Activated CD4-positive, alpha-beta T cell treated with anti-CD3 and anti-CD28 coated beads, Interleukin-2, amount 10 ng/mL, durations not matched to agents 7 days and 5 days (primary cell): ENCODE measurements around the gene ARGLU1. TPM values are rescaled to one million over a fixed set of nuclear protein-coding genes. Genes with fewer than 3 reads are reported as not detected.

Experiments
- CTCF ChIA-PET: fragments of 350-600 bp; sonication (Branson Sonifier 250); formaldehyde crosslinking; loops from one replicate; lab custom pipeline; 2021; ENCODE audit warnings: antibody characterized with exemption; lab: Charles Lee
- POLR2A ChIA-PET: fragments of 350-600 bp; sonication (Branson Sonifier 250); formaldehyde crosslinking; loops from one replicate; lab custom pipeline; 2021; ENCODE audit warnings: antibody characterized with exemption; lab: Charles Lee
- DNase-seq: peaks from one replicate; pipeline ENCODE4 v3.0.0-alpha.2; 2020
- H3K27ac Mint-ChIP-seq: one replicate; pipeline ENCODE4 v1.8.0; 2021; ENCODE audit warnings: mild to moderate bottlenecking, moderate library complexity, mixed read lengths
- H3K27me3 Mint-ChIP-seq: one replicate; pipeline ENCODE4 v1.8.0; 2021; ENCODE audit warnings: mixed read lengths
- H3K36me3 Mint-ChIP-seq: one replicate; pipeline ENCODE4 v1.8.0; 2021; ENCODE audit warnings: low read depth, mixed read lengths
- H3K4me1 Mint-ChIP-seq: one replicate; pipeline ENCODE4 v1.8.0; 2021; ENCODE audit warnings: mixed read lengths
- H3K4me3 Mint-ChIP-seq: one replicate; pipeline ENCODE4 v1.8.0; 2021; ENCODE audit warnings: mild to moderate bottlenecking, moderate library complexity, mixed read lengths
- H3K9me3 Mint-ChIP-seq: one replicate; pipeline ENCODE4 v1.8.0; 2021; ENCODE audit warnings: mixed read lengths
- total RNA-seq, 2 experiments: library from RNA; stranded (reverse); gene quantifications; one replicate each; pipeline ENCODE4 v1.2.3, GENCODE V29; 2021

The ARGLU1 gene
- total RNA-seq, 2 experiments from 2014 or later = 119 to 132 TPM

DNA sequence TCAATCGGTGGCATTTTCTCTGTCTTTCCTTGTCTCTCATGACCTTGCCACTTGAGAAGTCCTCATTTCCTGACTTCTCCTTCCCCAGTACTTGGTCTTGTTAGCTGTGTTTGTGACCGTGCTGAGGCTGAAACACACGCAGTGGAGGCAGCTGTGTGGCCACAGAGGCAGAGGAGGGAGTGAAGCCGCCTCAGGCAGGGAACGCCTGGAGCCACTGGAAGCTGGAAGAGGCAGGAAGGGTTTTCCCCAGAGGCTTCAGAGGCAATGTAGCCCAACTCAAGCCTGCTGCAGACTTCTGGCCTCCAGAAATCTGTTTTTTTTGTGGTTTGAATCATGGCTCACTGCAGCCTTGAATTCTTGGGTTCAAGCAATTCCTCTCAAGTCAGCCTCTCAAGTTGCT, 29.2 kb upstream of the ARGLU1 start:
- Mint-ChIP-seq H3K36me3 (no peaks in the 10 kb centered on the region), H3K27me3 (peaks cover 6% of the 10 kb centered on the region), H3K9me3 (no peaks in the 10 kb centered on the region), H3K27ac (no peak overlapping the region), H3K4me3 (no peak overlapping the region), H3K4me1 (peaks cover 5% of the 10 kb centered on the region)
- no peak for DNase-seq
- CTCF ChIA-PET = interaction anchor here (0.6 kb wide), 1 partner anchor 13 kb away, joined by 3 read pairs; no protein-coding TSS in a partner anchor
- POLR2A ChIA-PET = no interaction called here

- DNase-seq = no peak
- no peaks in the 10 kb centered on the region for H3K9me3 Mint-ChIP-seq
- POLR2A ChIA-PET = no interaction called here
- CTCF ChIA-PET = no interaction called here
- H3K36me3 Mint-ChIP-seq = no peaks in the 10 kb centered on the region
- no peak overlapping the region for H3K27ac Mint-ChIP-seq
- H3K4me1 Mint-ChIP-seq = peaks cover 5% of the 10 kb centered on the region
- no peak overlapping the region for H3K4me3 Mint-ChIP-seq
- H3K27me3 Mint-ChIP-seq = peaks cover 8% of the 10 kb centered on the region
These were observed 28.5 kb upstream of the ARGLU1 start for GRCh38 chr13:106596275-106596937.

DNA sequence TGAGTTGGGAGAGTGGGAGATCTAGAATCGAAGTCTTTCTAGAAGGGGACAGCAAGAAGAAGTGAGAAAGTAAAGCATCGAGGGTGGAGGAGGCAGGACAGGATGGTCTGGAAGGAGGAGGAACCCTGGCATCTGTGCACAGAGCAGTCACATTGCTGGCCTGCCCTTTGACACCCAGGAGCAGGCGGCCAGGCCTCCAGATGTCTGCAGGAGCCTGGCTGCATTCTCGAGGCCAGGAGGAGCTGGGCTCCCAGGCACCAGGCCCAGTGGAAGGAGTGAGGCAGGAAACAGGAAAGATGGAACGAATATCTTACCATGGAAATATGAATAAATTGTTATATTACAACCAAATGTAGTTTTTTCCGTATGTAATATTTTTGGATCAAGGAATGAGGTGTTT, 27.7 kb upstream of the ARGLU1 start:
- no peaks in the 10 kb centered on the region for H3K9me3 Mint-ChIP-seq
- CTCF ChIA-PET = no interaction called here
- POLR2A ChIA-PET = no interaction called here
- H3K27ac Mint-ChIP-seq = no peak overlapping the region
- H3K36me3 Mint-ChIP-seq = no peaks in the 10 kb centered on the region
- H3K27me3 Mint-ChIP-seq = peaks cover 8% of the 10 kb centered on the region
- DNase-seq = no peak
- H3K4me3 Mint-ChIP-seq = no peak overlapping the region
- peaks cover 5% of the 10 kb centered on the region for H3K4me1 Mint-ChIP-seq

- POLR2A ChIA-PET = no interaction called here
- CTCF ChIA-PET = no interaction called here
- H3K4me3 Mint-ChIP-seq = no peak overlapping the region
- peaks cover 8% of the 10 kb centered on the region for H3K27me3 Mint-ChIP-seq
- no peaks in the 10 kb centered on the region for H3K9me3 Mint-ChIP-seq
- no peak overlapping the region for H3K27ac Mint-ChIP-seq
- H3K36me3 Mint-ChIP-seq = no peaks in the 10 kb centered on the region
- H3K4me1 Mint-ChIP-seq = no peaks in the 10 kb centered on the region
- DNase-seq = no peak
These were observed 27.0 kb upstream of the ARGLU1 start for GRCh38 chr13:106594980-106595379.

DNA sequence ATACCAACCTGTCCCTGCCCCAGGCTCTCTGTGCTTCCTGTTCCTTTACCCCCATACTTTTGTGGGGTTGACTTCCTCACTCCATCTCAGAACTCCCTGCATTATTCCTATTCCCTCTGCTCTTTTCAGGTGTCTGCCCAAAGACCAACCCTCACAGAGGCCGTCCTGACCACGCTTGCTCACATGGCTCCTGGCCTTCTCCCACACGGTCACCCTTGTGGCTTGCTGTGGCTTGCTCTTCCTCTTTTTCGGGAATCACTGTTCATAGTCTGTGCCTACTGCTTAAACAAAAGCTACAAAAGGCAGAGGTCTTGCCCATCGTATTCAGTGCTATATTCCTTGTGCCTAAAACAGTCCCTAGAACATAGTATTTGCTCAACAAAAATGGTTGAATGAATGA, 25.2 kb upstream of the ARGLU1 start:
- Mint-ChIP-seq H3K27me3 (peaks cover 13% of the 10 kb centered on the region), H3K27ac (no peak overlapping the region), H3K36me3 (no peaks in the 10 kb centered on the region), H3K4me1 (no peaks in the 10 kb centered on the region), H3K4me3 (no peak overlapping the region), H3K9me3 (no peaks in the 10 kb centered on the region)
- no peak for DNase-seq
- ChIA-PET CTCF (no interaction called here), POLR2A (no interaction called here)

DNA sequence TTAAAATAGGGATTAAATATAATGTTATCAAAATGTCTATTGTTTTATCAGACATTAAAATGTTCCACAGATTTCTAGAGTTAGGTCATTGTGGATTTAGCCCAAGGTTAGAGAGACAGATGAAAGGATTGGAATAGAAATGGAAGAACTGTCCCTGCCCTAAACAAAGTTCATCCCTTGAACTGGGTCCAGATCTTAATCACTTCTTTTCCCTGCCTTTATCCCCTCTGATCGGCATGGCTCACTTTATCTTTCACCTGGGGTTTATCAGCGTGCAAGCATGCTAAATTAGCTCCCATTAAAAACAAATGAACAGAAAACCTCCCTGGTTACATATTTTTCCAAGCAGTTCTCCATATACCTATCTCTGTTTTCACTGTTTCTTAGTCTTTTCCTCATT, 23.4 kb upstream of the ARGLU1 start:
- Mint-ChIP-seq H3K4me3 (no peak overlapping the region), H3K27ac (no peak overlapping the region), H3K4me1 (peaks cover 3% of the 10 kb centered on the region), H3K9me3 (peaks cover 8% of the 10 kb centered on the region), H3K36me3 (no peaks in the 10 kb centered on the region), H3K27me3 (peaks cover 13% of the 10 kb centered on the region)
- ChIA-PET POLR2A (no interaction called here), CTCF (no interaction called here)
- DNase-seq = no peak

DNA sequence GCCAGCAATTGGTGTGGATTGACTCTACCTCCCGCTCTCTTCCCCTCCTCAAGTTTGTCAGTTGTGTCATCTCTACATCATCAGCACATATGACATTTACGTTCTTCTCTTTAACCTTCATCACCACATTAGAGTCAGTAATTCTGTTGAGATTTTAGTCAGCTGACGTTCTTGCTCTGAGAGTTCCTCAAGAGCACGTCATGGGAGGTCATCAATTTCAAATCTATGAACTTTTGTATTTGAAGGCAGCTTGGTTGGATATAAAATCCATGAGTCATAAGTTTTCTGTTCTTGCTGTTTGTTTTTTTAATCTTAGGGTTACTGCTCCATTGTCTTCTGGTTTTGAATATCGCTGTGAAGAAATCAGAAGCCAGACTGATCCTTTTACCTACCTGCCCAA, 21.8 kb upstream of the ARGLU1 start:
- H3K27me3 Mint-ChIP-seq = peaks cover 13% of the 10 kb centered on the region
- H3K36me3 Mint-ChIP-seq = no peaks in the 10 kb centered on the region
- H3K4me1 Mint-ChIP-seq = peaks cover 3% of the 10 kb centered on the region
- H3K27ac Mint-ChIP-seq = no peak overlapping the region
- no peak for DNase-seq
- POLR2A ChIA-PET = no interaction called here
- H3K9me3 Mint-ChIP-seq = peaks cover 21% of the 10 kb centered on the region
- H3K4me3 Mint-ChIP-seq = no peak overlapping the region
- CTCF ChIA-PET = no interaction called here

- Mint-ChIP-seq H3K27ac (no peak overlapping the region), H3K27me3 (peaks cover 13% of the 10 kb centered on the region), H3K4me3 (no peak overlapping the region), H3K4me1 (peaks cover 3% of the 10 kb centered on the region), H3K9me3 (peaks cover 30% of the 10 kb centered on the region), H3K36me3 (no peaks in the 10 kb centered on the region)
- ChIA-PET POLR2A (no interaction called here), CTCF (no interaction called here)
- no peak for DNase-seq
These were observed 20.4 kb upstream of the ARGLU1 start for GRCh38 chr13:106588367-106588766.

DNA sequence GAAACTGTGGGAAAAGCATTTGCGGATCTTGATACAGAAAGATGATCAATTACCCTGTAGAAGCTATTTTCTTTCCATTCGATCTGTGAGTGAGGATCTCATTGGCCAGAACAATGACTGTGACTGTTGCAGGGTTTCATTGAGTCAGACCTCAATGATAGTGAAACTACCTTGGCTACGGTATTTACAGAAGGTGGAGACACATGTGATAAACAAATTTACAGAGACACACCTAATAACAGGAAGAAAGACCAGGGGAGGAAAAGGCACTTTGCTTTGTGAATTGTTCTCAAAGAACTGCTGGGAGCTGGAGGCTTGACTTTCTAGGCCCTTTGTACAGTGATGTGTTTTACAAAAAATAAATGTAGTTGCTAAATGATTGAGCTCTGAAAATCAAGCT, 19.9 kb upstream of the ARGLU1 start:
- peaks cover 10% of the 10 kb centered on the region for H3K27me3 Mint-ChIP-seq
- H3K4me1 Mint-ChIP-seq = peaks cover 3% of the 10 kb centered on the region
- ChIA-PET POLR2A (no interaction called here), CTCF (no interaction called here)
- H3K4me3 Mint-ChIP-seq = no peak overlapping the region
- peaks cover 30% of the 10 kb centered on the region for H3K9me3 Mint-ChIP-seq
- no peak overlapping the region for H3K27ac Mint-ChIP-seq
- H3K36me3 Mint-ChIP-seq = no peaks in the 10 kb centered on the region
- no peak for DNase-seq

DNA sequence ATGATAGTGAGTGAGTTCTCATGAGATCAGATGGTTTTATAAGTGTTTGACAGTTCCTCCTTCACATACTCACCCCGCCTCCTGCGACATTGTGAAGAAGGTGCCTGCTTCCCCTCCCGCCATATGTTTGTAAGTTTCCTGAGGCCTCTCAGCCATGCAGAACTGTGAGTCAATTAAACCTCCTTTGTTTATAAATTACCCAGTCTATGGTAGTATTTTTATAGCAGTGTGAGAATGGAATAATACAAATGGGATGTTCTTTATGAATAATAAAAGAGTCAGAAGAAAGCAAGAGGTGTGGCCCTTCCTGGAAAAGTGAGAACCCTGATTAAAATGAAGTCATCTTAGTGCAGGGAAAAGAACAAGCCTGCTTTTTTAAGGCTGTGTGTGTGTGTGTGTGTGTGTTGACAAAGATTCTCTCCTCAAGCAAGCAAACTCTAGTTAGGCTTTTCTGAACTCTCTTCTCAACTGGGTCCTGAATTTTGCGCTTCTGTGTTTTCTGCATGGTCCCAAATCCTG, 18.8 kb upstream of the ARGLU1 start:
- Mint-ChIP-seq H3K36me3 (no peaks in the 10 kb centered on the region), H3K9me3 (peaks cover 30% of the 10 kb centered on the region), H3K4me3 (no peak overlapping the region), H3K4me1 (peaks cover 3% of the 10 kb centered on the region), H3K27ac (no peak overlapping the region), H3K27me3 (peaks cover 6% of the 10 kb centered on the region)
- POLR2A ChIA-PET = no interaction called here
- DNase-seq = no peak
- CTCF ChIA-PET = no interaction called here

DNA sequence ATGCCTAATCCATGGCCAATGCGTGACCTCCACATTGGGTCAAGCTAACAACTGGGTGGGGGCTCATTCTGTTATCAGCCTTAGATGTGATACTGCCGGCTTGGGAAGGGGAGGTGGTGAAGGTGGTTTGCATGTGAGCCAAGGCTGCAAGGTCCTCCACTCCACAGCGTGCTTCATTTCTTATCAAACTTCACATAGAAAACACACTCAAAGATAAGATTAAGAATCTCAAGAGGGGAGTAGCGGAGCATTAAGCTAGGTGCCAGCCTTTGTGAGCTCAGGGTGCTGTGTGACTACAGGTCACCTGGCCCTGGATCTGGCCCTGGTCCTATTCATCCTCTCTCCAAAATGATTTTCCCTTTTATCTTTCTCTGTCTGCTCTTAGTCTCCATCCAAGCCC, 13.3 kb upstream of the ARGLU1 start:
- Mint-ChIP-seq H3K36me3 (no peaks in the 10 kb centered on the region), H3K27ac (no peak overlapping the region), H3K27me3 (no peaks in the 10 kb centered on the region), H3K4me3 (no peak overlapping the region), H3K4me1 (no peaks in the 10 kb centered on the region), H3K9me3 (peaks cover 21% of the 10 kb centered on the region)
- ChIA-PET POLR2A (no interaction called here), CTCF (no interaction called here)
- DNase-seq = no peak

GRCh38 chr13:106575896-106576295, 8.0 kb upstream of the ARGLU1 start:
- H3K4me1 Mint-ChIP-seq = no peaks in the 10 kb centered on the region
- H3K27ac Mint-ChIP-seq = no peak overlapping the region
- H3K9me3 Mint-ChIP-seq = no peaks in the 10 kb centered on the region
- DNase-seq = no peak
- ChIA-PET POLR2A (no interaction called here), CTCF (no interaction called here)
- H3K4me3 Mint-ChIP-seq = no peak overlapping the region
- no peaks in the 10 kb centered on the region for H3K36me3 Mint-ChIP-seq
- H3K27me3 Mint-ChIP-seq = no peaks in the 10 kb centered on the region

DNA sequence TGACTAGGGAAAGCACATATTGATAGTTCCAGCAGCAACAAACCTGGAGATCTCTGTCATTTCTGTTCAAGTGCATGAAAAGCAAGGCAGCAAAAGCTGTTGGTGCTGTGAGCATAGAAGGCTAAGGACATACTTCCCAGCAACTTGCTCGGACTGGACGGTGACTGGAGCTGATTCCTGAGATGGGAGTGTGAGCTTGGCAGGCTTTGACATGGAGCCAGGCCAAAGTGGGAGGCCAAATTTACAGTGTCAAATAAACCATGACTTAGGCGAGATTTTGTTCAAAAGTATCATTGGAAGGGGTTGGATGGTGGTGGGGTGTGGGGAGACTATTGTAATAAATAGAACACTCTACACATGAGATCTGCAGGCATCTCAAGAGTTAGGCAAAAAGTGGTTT, 5.9 kb upstream of the ARGLU1 start:
- no peak for DNase-seq
- Mint-ChIP-seq H3K4me3 (no peak overlapping the region), H3K4me1 (peaks cover 2% of the 10 kb centered on the region), H3K36me3 (no peaks in the 10 kb centered on the region), H3K27me3 (no peaks in the 10 kb centered on the region), H3K9me3 (no peaks in the 10 kb centered on the region), H3K27ac (no peak overlapping the region)
- ChIA-PET POLR2A (no interaction called here), CTCF (no interaction called here)

DNA sequence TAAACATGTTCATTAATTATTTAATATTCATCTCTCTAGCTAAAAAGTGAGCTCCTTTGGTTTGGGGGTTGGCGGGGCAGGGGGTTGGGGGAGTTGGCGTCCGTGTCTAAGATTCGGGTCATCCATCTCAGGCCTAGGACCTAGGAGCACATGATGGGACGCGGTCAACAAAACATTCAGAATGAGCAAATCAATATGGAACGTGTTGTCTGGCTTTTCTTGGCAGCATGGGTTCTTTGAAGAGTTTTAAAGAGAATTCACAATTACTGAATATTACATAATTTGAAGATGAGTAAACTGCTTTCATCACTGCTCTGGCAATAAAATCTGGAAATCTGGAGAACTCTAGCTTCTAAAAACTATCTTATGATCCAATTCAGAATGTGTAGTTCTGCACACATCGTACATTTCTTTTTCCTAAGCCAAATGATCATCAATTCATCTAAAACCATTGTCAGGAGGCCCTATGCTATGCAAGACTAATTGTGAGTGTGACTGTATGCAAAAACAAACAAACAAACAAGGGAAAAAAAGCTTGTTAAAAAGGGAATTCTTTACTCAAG, 5.4 kb upstream of the ARGLU1 start:
- Mint-ChIP-seq H3K4me1 (peaks cover 6% of the 10 kb centered on the region), H3K9me3 (no peaks in the 10 kb centered on the region), H3K36me3 (no peaks in the 10 kb centered on the region), H3K27me3 (no peaks in the 10 kb centered on the region), H3K27ac (no peak overlapping the region), H3K4me3 (no peak overlapping the region)
- DNase-seq = no peak
- POLR2A ChIA-PET = no interaction called here
- CTCF ChIA-PET = no interaction called here
